ENCODE measurements around the gene CXXC4. TPM values are rescaled to one million over a fixed set of nuclear protein-coding genes. Genes with fewer than 3 reads are reported as not detected.
A peak's percentile ranks its signal among the peaks of the same experiment; 100 is the strongest.

Gene CXXC4
- total and polyA plus RNA-seq, 2 donors (not counting 1 experiment from before 2014, with no cell fraction given): under 0.01 to 0.02 TPM

DNA sequence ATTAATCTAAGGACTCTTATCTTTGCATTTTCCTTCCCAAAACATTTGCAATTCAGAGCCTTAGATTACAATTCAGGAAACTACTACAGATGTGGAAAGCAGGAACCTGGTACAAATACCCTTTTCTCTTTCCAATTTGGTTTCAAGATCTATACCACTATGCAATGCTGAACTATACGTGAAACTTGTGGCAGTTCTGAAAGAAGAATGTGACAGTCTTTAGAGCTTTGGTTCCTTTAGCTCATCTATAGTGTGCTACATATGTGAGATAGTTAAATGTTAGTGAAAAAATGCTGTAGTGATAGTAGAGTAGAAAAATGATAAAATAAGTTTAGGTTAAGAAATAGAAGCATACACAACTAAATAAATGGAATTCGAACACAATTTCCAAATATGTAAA lies 50.0 kb downstream of the CXXC4 start:
- H3K79me2 ChIP-seq (ENCODE audit: control insufficient read depth, insufficient read depth, low read length): no peaks in the 10 kb centered on the region
- TF ChIP-seq, protein P1, sequence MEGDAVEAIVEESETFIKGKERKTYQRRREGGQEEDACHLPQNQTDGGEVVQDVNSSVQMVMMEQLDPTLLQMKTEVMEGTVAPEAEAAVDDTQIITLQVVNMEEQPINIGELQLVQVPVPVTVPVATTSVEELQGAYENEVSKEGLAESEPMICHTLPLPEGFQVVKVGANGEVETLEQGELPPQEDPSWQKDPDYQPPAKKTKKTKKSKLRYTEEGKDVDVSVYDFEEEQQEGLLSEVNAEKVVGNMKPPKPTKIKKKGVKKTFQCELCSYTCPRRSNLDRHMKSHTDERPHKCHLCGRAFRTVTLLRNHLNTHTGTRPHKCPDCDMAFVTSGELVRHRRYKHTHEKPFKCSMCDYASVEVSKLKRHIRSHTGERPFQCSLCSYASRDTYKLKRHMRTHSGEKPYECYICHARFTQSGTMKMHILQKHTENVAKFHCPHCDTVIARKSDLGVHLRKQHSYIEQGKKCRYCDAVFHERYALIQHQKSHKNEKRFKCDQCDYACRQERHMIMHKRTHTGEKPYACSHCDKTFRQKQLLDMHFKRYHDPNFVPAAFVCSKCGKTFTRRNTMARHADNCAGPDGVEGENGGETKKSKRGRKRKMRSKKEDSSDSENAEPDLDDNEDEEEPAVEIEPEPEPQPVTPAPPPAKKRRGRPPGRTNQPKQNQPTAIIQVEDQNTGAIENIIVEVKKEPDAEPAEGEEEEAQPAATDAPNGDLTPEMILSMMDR (conservative IDR thresholded peaks at IDR 0.05 in 1 of 2, IDR thresholded peaks at IDR 0.05 in 1 of 2; ENCODE audit: low read depth in 1 of 2, low read length in 2 of 2): no peak
- TF ChIP-seq EZH2 (IDR thresholded peaks at IDR 0.05; ENCODE audit: low read length, missing control alignments): no peak
- no peak overlapping the region for H3K4me2 ChIP-seq (ENCODE audit: extremely low read depth, insufficient read depth, low read length)
- H3K4me1 ChIP-seq (ENCODE audit: control insufficient read depth, extremely low read depth, insufficient read depth, low read length): no peaks in the 10 kb centered on the region
- no peaks in the 10 kb centered on the region for H3K9me3 ChIP-seq (ENCODE audit: control insufficient read depth, insufficient read depth, low read depth, low read length)
- no peaks in the 10 kb centered on the region for H3K36me3 ChIP-seq (ENCODE audit: control insufficient read depth, insufficient read depth, low read length)
- H3K27me3 ChIP-seq (ENCODE audit: control insufficient read depth, insufficient read depth, low read length): no peaks in the 10 kb centered on the region
- no peak overlapping the region for H3K4me3 ChIP-seq (replicated peaks in 1 of 4; ENCODE audit: control extremely low read depth in 1 of 4, insufficient read depth in 1 of 4, low read depth in 3 of 4, low read length in 4 of 4)
- no peak for DNase-seq (ENCODE audit: low read depth in 2 of 2)
- no peak overlapping the region for H2AFZ ChIP-seq (ENCODE audit: low read length)
- H3K9ac ChIP-seq (ENCODE audit: insufficient read depth, low read length): no peak overlapping the region
- no peak overlapping the region for H3K27ac ChIP-seq (ENCODE audit: insufficient read depth, low read length)
- no peaks in the 10 kb centered on the region for H4K20me1 ChIP-seq (ENCODE audit: control insufficient read depth, extremely low read depth, insufficient read depth, low read length)

DNA sequence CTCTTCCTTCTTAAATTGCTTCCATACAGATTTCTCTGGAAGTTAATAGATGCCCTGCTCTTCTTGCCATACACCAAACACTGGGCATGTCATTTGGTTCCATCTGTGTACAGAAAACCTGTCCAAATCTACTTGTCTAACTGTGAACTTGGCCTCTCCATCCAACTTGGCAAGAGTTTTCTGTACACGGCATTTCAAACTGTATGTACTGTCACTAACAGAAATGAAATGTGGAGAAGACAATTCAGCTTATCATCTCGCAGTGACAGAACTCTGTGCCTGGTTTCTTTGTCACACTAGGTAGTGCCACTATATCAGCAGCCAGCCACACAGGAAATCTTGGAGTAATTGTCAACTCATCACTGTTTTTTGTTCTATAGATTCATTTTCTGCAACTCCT lies 58.2 kb downstream of the CXXC4 start:
- Histone ChIP-seq H3K4me2 (ENCODE audit: extremely low read depth, insufficient read depth, low read length) (no peak overlapping the region), H3K4me3 (replicated peaks in 1 of 4; ENCODE audit: control extremely low read depth in 1 of 4, insufficient read depth in 1 of 4, low read depth in 3 of 4, low read length in 4 of 4) (no peak overlapping the region), H3K36me3 (ENCODE audit: control insufficient read depth, insufficient read depth, low read length) (no peaks in the 10 kb centered on the region), H3K9me3 (ENCODE audit: control insufficient read depth, insufficient read depth, low read depth, low read length) (no peaks in the 10 kb centered on the region), H3K4me1 (ENCODE audit: control insufficient read depth, extremely low read depth, insufficient read depth, low read length) (no peaks in the 10 kb centered on the region), H3K9ac (ENCODE audit: insufficient read depth, low read length) (no peak overlapping the region), H4K20me1 (ENCODE audit: control insufficient read depth, extremely low read depth, insufficient read depth, low read length) (no peaks in the 10 kb centered on the region), H3K79me2 (ENCODE audit: control insufficient read depth, insufficient read depth, low read length) (no peaks in the 10 kb centered on the region), H3K27ac (ENCODE audit: insufficient read depth, low read length) (no peak overlapping the region), H2AFZ (ENCODE audit: low read length) (no peak overlapping the region), H3K27me3 (ENCODE audit: control insufficient read depth, insufficient read depth, low read length) (no peaks in the 10 kb centered on the region)
- no peak for DNase-seq (ENCODE audit: low read depth in 2 of 2)
- no peak for TF ChIP-seq EZH2 (IDR thresholded peaks at IDR 0.05; ENCODE audit: low read length, missing control alignments)
- TF ChIP-seq, protein P1 (conservative IDR thresholded peaks at IDR 0.05 in 1 of 2, IDR thresholded peaks at IDR 0.05 in 1 of 2; ENCODE audit: low read depth in 1 of 2, low read length in 2 of 2): no peak

DNA sequence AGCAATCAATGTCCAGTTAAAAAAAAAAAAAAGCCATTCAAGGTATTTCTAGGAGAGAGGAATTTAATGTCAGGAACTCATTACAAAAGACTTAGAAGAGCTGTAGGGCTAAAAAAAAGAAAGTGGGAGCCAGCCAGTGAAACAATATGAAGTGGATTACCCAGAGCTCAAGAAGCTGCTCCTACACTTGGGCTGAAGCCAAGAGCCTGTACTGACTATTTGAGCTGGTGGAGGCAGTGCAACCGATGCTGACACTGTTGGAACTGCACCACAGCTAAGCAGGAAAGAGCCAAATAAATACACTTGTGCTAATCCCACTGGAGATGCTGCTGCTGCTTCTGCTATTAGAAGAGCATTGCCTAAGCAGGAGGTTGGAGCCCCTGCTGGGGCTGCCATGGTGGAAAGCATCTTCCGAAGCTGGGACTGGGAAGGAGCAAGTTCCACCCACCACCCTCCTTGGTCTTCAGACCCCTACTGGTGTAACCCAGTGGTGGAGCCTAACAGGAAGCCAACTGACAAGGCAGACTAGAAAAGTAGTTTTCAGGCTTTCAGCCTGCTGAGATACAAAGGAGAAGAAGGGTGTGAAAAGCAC lies 65.4 kb downstream of the CXXC4 start:
- TF ChIP-seq EZH2 (IDR thresholded peaks at IDR 0.05; ENCODE audit: low read length, missing control alignments): no peak
- TF ChIP-seq, protein P1 (conservative IDR thresholded peaks at IDR 0.05 in 1 of 2, IDR thresholded peaks at IDR 0.05 in 1 of 2; ENCODE audit: low read depth in 1 of 2, low read length in 2 of 2): no peak
- DNase-seq (ENCODE audit: low read depth in 2 of 2): peak in 1 of 2 donors; percentile 12
- Histone ChIP-seq H3K4me1 (ENCODE audit: control insufficient read depth, extremely low read depth, insufficient read depth, low read length) (no peaks in the 10 kb centered on the region), H3K27me3 (ENCODE audit: control insufficient read depth, insufficient read depth, low read length) (no peaks in the 10 kb centered on the region), H3K27ac (ENCODE audit: insufficient read depth, low read length) (no peak overlapping the region), H4K20me1 (ENCODE audit: control insufficient read depth, extremely low read depth, insufficient read depth, low read length) (no peaks in the 10 kb centered on the region), H3K36me3 (ENCODE audit: control insufficient read depth, insufficient read depth, low read length) (no peaks in the 10 kb centered on the region), H3K9ac (ENCODE audit: insufficient read depth, low read length) (no peak overlapping the region), H2AFZ (ENCODE audit: low read length) (no peak overlapping the region), H3K79me2 (ENCODE audit: control insufficient read depth, insufficient read depth, low read length) (no peaks in the 10 kb centered on the region), H3K9me3 (ENCODE audit: control insufficient read depth, insufficient read depth, low read depth, low read length) (no peaks in the 10 kb centered on the region), H3K4me2 (ENCODE audit: extremely low read depth, insufficient read depth, low read length) (no peak overlapping the region), H3K4me3 (replicated peaks in 1 of 4; ENCODE audit: control extremely low read depth in 1 of 4, insufficient read depth in 1 of 4, low read depth in 3 of 4, low read length in 4 of 4) (no peak overlapping the region)

Measured in fibroblast of lung (primary cell).